Renal cortex interstitium (tissue), 11 donors: Measurements from ENCODE around the gene RUFY4. TPM values are rescaled to one million over a fixed set of nuclear protein-coding genes. Genes with fewer than 3 reads are reported as not detected.
"Not testable (repeated sequence)": the region's sequence is repeated elsewhere in the genome, so short reads cannot be mapped to it uniquely, and the experiment has no call there.

ENCODE experiments used
- DNase-seq, 11 donors: peaks; one replicate each; pipeline ENCODE4 v3.0.0-alpha.2; 2013; ENCODE audit warnings: low read depth in 9 of 11, low spot score in 4 of 11; ENCODE audit errors: extremely low read depth in 1 of 11
- polyA plus RNA-seq, 3 donors: library from polyadenylated mRNA; unstranded; fragments of 120-200 nt; gene quantifications; one replicate each; pipeline ENCODE4 v1.2.1, GENCODE V29; 2013; ENCODE audit not compliant: insufficient read length in 3 of 3

The RUFY4 gene
- polyA plus RNA-seq, 3 donors: 0.09 to 0.41 (median 0.23) TPM

DNA sequence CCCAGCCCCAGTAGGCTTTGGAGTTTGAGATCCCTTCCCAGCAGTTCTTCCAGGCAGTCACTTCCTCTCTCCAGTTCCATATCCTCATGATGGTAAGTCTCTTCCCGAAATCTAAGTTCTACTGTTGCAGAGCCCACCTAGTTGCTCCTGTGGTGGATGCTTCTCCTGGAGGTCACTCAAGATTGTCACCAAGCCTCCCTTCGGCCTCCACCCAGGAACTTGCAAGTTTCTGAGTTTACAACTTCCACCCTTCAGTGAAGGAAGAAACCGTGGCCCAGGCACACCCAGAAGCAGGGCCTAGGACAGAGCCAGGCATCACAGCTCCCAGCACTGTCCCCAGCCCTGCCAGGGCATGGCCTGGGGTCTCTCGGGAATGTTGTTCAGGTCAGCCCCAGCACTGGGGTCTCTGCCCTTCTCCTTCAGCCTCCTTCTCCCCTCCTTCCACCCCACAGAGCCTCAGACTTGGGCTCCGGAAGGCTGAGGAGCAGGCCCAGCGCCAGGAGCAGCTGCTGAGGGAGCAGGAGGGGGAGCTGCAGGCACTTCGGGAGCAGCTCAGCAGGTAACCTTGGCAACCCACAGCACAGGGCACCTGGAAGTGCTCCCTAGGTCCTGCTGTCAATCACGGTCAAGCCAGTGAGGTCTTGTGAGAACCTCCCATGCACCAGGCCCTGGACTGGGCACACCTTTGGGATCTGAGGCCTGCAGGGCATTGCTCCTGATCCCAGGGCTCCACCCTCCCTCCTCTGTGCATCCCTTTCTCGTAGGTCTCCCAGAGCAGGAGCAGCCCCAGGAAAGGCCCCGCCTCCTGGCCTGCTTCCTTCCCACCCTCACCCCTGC, 7.1 kb downstream of the RUFY4 start:
- no peak for DNase-seq

DNA sequence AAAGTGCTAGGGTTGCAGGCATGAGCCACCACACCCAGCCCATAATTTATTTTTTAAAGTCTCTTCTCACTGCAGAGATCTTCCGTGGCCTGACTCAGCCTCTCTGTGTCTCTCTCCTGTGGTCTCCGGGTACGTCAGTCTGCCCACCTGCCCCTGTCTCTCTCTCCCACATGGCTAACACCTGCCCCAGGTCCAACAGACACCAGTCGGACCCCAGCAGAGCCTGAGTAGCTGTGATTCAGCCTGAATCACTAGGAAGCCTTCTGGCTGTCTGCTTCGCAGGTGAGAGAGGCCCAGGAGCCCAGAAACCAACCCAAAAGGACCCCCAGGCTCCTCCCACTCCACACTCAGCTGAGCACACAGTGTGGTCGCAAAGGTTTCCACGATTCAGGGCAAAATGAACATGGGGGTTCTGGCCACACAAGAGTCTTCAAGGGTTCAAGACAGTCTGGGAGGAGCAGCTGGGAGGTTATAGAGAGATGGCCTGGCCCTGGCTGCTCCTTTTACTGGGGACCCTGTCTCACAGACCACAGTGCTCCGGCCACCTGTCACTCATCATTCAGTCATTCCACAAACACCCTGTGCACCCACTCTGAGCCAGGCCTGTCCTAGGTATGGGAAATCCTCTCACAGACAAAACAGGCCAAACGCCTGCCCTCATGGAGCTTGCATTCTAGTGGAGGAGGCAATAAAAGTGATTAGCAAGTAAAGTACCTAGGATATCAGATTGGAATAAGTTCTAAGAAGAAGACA, 8.6 kb downstream of the RUFY4 start:
- no peak for DNase-seq

GRCh38 chr2:218079943-218080913, 11.2 kb downstream of the RUFY4 start:
- DNase-seq: no peak

DNA sequence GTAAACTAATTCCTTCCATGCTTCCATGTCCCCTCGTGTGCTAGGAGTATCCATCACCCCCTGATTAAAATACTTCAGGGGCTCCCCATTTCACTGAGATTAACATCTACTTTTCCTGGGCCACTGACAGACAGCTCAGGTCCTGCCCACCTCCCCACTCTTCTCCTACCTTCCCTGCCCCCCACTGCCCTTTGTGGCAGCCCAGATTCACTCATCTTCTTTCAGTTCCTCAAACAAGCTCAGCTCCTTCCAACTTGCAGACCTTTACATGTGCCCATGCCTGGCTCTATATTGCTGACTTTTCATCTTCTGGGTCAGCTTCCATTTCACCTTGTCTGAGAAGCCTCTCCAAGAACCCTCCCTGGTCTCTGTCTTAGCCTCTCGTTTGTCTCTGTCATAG, 12.0 kb downstream of the RUFY4 start:
- DNase-seq: no peak

DNA sequence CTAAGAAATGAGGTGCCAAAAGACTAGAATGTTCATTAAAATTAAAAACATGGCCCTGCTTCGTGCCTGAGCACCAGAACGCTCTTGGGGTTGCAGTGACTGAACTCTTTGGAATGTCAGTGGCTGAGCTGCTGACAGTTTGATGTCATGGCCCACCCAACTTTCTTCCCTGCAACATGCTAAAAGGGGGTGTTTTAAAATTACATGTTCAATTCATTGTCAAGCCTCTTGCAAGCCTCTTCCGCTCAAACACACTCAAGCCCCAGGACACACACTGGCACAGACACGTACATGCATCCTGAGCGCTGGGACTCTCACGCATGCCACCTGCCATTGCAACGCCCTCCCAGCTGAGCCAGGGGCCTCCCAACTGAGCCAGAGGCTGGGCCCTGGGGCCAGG, 12.6 kb downstream of the RUFY4 start:
- no peak for DNase-seq

- no peak for DNase-seq
These were observed 13.7 kb downstream of the RUFY4 start for GRCh38 chr2:218082586-218083351.

DNA sequence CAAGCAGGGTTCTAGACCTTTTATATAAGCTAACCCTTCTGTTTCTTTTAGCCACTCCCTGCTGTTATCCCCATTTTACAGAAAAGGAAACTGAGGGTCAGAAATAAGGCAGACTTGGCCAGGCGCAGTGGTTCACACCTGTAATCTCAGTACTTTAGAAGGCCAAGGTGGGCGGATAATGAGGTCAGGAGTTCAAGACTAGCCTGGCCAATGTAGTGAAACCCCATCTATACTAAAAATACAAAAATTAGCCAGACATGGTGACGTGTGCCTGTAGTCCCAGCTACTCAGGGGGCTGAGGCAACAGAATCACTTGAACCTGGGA, 14.3 kb downstream of the RUFY4 start:
- DNase-seq: no peak

DNA sequence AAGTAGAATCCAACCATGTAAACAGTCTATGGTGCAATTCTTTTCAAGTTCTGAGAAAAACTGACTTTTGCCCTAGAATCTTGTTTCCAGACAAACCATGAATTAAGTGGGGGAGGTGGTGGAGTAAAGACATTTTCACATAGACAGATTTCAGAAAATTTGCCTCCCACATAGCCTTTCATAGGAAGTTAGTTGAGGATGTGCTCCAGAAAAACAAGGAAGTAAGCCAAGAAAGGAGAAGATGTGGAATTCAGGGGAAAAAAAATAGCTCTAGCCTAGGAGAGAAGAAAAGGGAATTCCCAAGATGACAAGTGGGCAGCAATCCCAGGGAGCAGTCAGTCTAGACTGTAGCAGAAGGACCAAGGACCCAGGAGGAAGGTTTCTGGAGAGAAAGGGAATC, 17.4 kb downstream of the RUFY4 start:
- no peak for DNase-seq

DNA sequence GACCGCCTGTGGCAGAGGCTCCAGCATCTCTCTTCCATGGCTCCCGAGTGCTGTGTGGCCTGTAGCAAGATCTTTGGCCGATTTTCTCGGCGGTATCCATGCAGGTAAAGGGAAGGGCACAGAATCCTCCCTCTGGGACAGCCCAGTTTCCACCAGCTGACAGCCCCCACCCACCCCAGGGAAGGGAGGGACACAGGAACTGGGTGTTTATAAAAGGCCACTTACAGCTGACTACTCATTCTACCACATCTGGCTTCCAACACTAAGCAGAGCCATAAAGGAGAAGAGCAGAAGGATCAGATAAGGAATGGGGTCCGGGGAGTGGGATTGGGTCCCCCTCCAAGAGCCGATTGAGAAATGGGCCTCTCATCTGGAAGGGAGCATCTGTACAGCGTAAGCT, 20.2 kb downstream of the RUFY4 start:
- DNase-seq: no peak

DNA sequence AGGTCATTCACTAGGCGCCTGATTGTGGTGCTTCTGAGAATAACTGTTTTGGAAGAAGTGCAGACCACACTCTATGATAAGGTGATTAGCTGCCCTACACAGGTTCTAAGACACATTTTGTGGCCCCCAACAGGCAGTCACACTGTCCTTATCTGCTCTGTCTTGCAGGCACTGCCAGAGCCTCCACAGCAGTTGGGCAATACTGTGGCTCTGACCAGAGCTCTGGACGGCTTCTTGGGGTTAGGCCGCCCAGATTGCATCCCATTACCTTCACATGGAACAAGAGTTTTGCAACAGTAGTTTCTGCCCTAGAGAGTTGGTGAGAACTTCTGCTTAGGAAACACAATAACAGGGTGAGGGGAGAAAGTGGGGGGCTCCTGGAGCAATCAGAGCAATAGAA, 22.7 kb downstream of the RUFY4 start:
- DNase-seq: no peak

DNA sequence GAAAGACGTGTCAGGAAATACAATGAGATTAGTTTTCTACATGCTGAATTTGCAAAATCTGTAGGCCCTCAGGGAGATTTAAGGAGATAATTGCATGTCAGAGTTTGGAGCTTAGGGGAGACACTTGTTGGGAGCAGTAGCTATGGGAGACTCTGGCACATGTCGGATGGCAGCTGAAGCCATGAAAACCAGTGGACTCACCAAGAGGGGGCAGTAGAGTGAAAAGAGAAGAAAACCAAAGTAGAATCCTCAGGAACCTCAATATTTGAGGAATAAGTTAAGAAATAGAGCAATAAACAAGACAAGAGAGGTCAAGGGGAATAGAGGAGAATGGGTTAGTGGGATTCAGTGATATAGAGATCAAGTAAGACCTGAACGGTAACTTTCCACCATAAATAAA, 24.8 kb downstream of the RUFY4 start:
- no peak for DNase-seq

- DNase-seq: no peak
These were observed 26.8 kb downstream of the RUFY4 start for GRCh38 chr2:218095853-218096252.

DNA sequence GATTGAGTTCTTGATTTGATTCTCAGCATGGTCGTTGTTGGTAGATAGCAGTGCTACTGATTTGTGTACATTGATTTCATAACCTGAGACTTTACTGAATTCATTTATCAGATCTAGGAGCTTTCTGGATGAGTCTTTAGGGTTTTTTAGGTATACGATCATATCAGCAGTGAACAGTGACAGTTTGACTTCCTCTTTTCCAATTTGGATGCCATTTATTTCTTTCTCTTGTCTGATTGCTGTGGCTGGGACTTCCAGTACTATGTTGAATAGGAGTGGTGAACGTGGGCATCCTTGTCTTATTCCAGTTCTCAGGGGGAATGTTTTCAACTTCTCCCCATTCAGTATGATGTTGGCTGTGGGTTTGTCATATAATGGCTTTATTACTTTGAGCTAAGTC, 28.9 kb downstream of the RUFY4 start:
- no peak for DNase-seq

- DNase-seq: not testable (repeated sequence)
These were observed 39.8 kb downstream of the RUFY4 start for GRCh38 chr2:218108834-218109233.

DNA sequence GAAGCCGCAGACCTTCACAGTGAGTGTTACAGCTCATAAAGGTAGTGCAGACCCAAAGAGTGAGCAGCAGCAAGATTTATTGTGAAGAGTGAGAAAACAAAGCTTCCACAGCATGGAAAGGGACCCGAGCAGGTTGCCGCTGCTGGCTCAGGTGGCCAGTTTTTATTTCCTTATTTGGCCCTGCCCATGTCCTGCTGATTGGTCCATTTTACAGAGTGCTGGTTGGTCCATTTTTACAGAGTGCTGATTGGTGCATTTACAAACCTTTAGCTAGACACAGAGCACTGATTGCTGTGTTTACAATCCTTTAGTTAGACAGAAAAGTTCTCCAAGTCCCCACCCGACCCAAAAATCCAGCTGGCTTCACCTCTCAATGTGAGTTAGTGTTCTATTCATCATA, 52.7 kb downstream of the RUFY4 start:
- DNase-seq: not testable (repeated sequence)

DNA sequence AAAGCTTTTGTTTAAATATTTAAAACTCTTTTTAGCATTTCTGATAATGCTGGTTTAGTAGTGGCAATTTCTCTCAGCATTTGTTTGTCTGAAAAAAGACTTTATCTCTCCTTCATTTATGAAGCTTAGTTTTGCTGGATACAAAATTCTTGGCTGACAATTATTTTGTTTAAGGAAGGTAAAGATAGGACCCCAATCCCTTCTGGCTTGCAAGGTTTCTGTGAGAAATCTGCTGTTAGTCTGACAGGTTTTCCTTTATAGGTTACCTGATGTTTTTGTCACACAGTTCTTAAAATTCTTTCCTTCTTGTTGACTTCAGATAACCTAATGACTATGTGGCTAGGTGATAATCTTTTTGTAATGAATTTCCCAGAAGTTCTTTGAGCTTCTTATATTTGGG, 53.2 kb downstream of the RUFY4 start:
- DNase-seq: not testable (repeated sequence)

DNA sequence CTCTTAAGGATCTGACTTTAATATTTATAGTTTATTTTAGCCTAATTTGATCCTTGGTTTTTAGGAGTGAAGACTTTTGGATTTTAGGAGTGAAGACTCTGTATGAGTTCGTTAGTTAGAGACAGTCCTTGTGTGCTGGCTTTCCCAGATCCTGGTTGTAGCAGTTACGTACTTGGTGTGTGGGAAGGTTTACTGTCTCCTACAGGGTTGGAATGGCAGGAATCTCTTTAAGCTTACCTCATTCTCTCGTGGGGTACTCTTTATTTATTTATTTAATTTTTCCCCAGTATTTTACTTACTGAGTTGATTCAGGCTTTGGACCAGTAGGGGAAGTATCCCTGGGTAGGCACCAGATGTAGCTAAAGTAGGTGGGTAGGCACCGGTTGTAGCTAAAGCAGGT, 54.9 kb downstream of the RUFY4 start:
- no peak for DNase-seq

- DNase-seq: no peak
These were observed 56.0 kb downstream of the RUFY4 start for GRCh38 chr2:218125095-218125494.

GRCh38 chr2:218125626-218126080, 56.6 kb downstream of the RUFY4 start, which contains the start of gene CXCR2:
TSS of gene CXCR2 (plus strand) at chr2:218126028. CDS start at chr2:218134802, 8,774 bp downstream.
- no peak for DNase-seq
